H1 (cell line): ENCODE measurements around the gene CKAP4.

Experiments used
- CTCF ChIP-seq, 3 experiments: IDR thresholded peaks; 1 replicate in 2 of 3; 2 replicates in 1 of 3; pipeline versions ENCODE4 v1.5.1 to v1.6.1; 2011; ENCODE audit warnings: low read length in 3 of 3, mild to moderate bottlenecking in 3 of 3, inconsistent platforms in 2 of 3, low read depth in 1 of 3, moderate library complexity in 1 of 3; ENCODE audit not compliant: insufficient read depth in 1 of 3; ENCODE audit errors: control extremely low read depth in 1 of 3
- EGR1 ChIP-seq: IDR thresholded peaks from 2 replicates; pipeline ENCODE4 v1.6.1; 2011; ENCODE audit warnings: low read depth, low read length, borderline replicate concordance
- HDAC2 ChIP-seq, 2 experiments: fragments of 300-600 bp in 1 of 2; sonication (generic) in 1 of 2; IDR thresholded peaks; 2 replicates each; pipeline ENCODE4 v1.6.1; 2011 to 2012; ENCODE audit warnings: low read depth in 2 of 2, low read length in 2 of 2, mild to moderate bottlenecking in 2 of 2, moderate library complexity in 2 of 2, borderline replicate concordance in 1 of 2, inconsistent platforms in 1 of 2

GRCh38 chr12:106282457-106283097 lies 34.8 kb upstream of the CKAP4 start:
- TF ChIP-seq CTCF (IDR thresholded peaks at IDR 0.05; ENCODE audit: control extremely low read depth in 1 of 3, insufficient read depth in 1 of 3, low read depth in 1 of 3, low read length in 3 of 3) (peak; percentile 59 to 84 (median 80)), EGR1 (no peak), HDAC2 (IDR thresholded peaks at IDR 0.05; ENCODE audit: borderline replicate concordance in 1 of 2, low read depth in 2 of 2, low read length in 2 of 2) (no peak)
